ENCODE results near the gene IRX3. TPM values are rescaled to one million over a fixed set of nuclear protein-coding genes. Genes with fewer than 3 reads are reported as not detected.

Gene IRX3
- 28.9 and 33.0 TPM in 2 replicates for total RNA-seq
- long read RNA-seq = 0 reads

GRCh38 chr16:54286366-54287130 lies at the start of gene IRX3:
Gene IRX3, minus strand, starts transcription at chr16:54286787. Its CDS starts 737 bp downstream, at chr16:54286050.
- peak; percentile 70 for DNase-seq (ENCODE audit: low read depth, low spot score)
- Mint-ChIP-seq H3K27me3 (ENCODE audit: low read depth) (peaks cover 88% of the 10 kb centered on the region), H3K4me1 (peaks cover 51% of the 10 kb centered on the region), H3K36me3 (ENCODE audit: low read depth) (peaks cover 16% of the 10 kb centered on the region), H3K27ac (ENCODE audit: unreplicated experiment) (peak within 1 kb of the TSS; percentile 99), H3K9me3 (no peaks in the 10 kb centered on the region), H3K4me3 (peak within 1 kb of the TSS; percentile 97)
- TF ChIP-seq CTCF (conservative IDR thresholded peaks at IDR 0.05) = no peak

GRCh38 chr16:54335230-54335629 lies 48.6 kb upstream of the IRX3 start:
- Mint-ChIP-seq H3K4me3 (no peak overlapping the region), H3K36me3 (ENCODE audit: low read depth) (no peaks in the 10 kb centered on the region), H3K27ac (ENCODE audit: unreplicated experiment) (no peak overlapping the region), H3K9me3 (no peaks in the 10 kb centered on the region), H3K4me1 (peaks cover 10% of the 10 kb centered on the region), H3K27me3 (ENCODE audit: low read depth) (peaks cover 10% of the 10 kb centered on the region)
- TF ChIP-seq CTCF (conservative IDR thresholded peaks at IDR 0.05) = no peak
- no peak for DNase-seq (ENCODE audit: low read depth, low spot score)

DNA sequence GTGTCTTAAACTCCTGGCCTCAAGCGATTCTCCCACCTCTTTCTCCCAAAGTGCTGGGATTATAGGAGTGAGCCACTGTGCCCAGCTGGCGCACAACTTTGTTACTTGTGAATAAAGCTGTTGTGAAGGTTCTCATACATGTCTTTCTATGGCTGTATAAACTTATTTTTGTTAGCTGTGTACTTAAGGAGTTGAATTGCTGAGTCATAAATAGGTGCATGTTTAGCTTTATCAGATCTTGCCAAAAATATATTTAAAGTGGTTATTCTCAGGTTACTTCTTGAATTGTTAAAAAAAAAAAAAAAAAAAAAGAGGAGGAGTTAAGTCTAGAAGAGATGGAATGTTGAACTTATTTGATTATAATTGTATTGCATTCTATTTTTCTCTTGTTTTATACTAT lies 47.6 kb upstream of the IRX3 start:
- Mint-ChIP-seq H3K27me3 (ENCODE audit: low read depth) (peaks cover 10% of the 10 kb centered on the region), H3K27ac (ENCODE audit: unreplicated experiment) (no peak overlapping the region), H3K4me1 (peaks cover 10% of the 10 kb centered on the region), H3K36me3 (ENCODE audit: low read depth) (no peaks in the 10 kb centered on the region), H3K9me3 (no peaks in the 10 kb centered on the region), H3K4me3 (no peak overlapping the region)
- no peak for DNase-seq (ENCODE audit: low read depth, low spot score)
- no peak for TF ChIP-seq CTCF (conservative IDR thresholded peaks at IDR 0.05)

DNA sequence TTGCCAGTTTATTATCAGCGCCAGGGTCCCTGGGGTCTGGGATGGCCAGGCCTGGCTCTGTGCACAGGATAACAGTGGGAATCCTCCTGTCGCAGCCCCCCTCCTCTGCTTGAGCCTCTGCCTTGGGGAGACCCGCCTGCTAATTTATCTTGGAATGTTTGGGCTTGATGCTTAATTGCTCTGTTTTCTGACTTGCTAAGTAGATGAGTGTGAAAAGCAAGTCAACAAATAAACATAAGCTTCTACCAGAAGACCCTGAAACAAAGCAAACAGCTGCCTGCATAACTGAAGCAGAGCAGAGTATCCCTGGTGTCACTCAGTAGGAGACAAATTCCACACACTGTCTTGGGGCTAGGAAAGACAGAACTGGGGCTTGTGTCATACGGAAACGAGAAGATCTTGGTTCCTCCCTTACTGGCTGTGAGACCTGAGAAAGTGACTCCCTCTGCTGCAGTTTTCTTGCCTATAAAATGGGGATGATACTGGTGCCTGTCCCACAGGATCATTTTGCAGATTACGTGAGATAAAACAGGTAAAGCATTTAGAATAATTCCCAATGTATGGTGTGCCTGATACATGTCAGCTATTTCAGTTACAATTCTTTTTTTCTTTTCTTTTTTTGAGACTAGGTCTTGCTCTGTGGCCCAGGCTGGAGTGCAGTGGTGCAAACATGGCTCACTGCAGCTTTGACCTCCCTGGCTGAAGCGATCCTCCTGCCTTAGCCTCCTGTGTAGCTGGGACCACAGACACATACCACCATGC lies 44.8 kb upstream of the IRX3 start:
- no peak overlapping the region for H3K4me3 Mint-ChIP-seq
- peaks cover 10% of the 10 kb centered on the region for H3K27me3 Mint-ChIP-seq (ENCODE audit: low read depth)
- H3K9me3 Mint-ChIP-seq = no peaks in the 10 kb centered on the region
- DNase-seq (ENCODE audit: low read depth, low spot score) = no peak
- no peak for TF ChIP-seq CTCF (conservative IDR thresholded peaks at IDR 0.05)
- H3K27ac Mint-ChIP-seq (ENCODE audit: unreplicated experiment) = no peak overlapping the region
- peaks cover 4% of the 10 kb centered on the region for H3K4me1 Mint-ChIP-seq
- no peaks in the 10 kb centered on the region for H3K36me3 Mint-ChIP-seq (ENCODE audit: low read depth)

- Mint-ChIP-seq H3K4me1 (no peaks in the 10 kb centered on the region), H3K9me3 (no peaks in the 10 kb centered on the region), H3K27ac (ENCODE audit: unreplicated experiment) (no peak overlapping the region), H3K27me3 (ENCODE audit: low read depth) (peaks cover 7% of the 10 kb centered on the region), H3K4me3 (no peak overlapping the region), H3K36me3 (ENCODE audit: low read depth) (no peaks in the 10 kb centered on the region)
- no peak for TF ChIP-seq CTCF (conservative IDR thresholded peaks at IDR 0.05)
- DNase-seq (ENCODE audit: low read depth, low spot score) = no peak
Observed at GRCh38 chr16:54327609-54328008, 41.0 kb upstream of the IRX3 start.

Measured in neural crest cell (in vitro differentiated cells).